ENCODE results near the gene ASB15.
A peak's percentile ranks its signal among the peaks of the same experiment; 100 is the strongest.
"Not testable (repeated sequence)": the region's sequence is repeated elsewhere in the genome, so short reads cannot be mapped to it uniquely, and the experiment has no call there.

The ASB15 gene

GRCh38 chr7:123601530-123601929 is at the start of gene ASB15:
ASB15 (plus strand) TSS chr7:123601821; CDS start chr7:123614503, 12,682 bp downstream.
- no peak for DNase-seq (ENCODE audit: low spot score)

- not testable (repeated sequence) for DNase-seq (ENCODE audit: low spot score)
These were observed 49.5 kb upstream of the ASB15 start for GRCh38 chr7:123552134-123552533.

GRCh38 chr7:123552641-123553040 is 49.0 kb upstream of the ASB15 start:
- DNase-seq (ENCODE audit: low spot score), result no peak

- no peak for DNase-seq (ENCODE audit: low spot score)
These were observed 48.5 kb upstream of the ASB15 start for GRCh38 chr7:123553159-123553558.

GRCh38 chr7:123555484-123555883 is 46.1 kb upstream of the ASB15 start:
- no peak for DNase-seq (ENCODE audit: low spot score)

- DNase-seq (ENCODE audit: low spot score), result no peak
These were observed 44.6 kb upstream of the ASB15 start for GRCh38 chr7:123557016-123557397.

GRCh38 chr7:123557398-123558288 is 44.0 kb upstream of the ASB15 start, which contains the start of gene NDUFA5:
NDUFA5 (minus strand) TSS chr7:123557818; CDS start chr7:123557795, 23 bp downstream.
- peak; percentile 92 for DNase-seq (ENCODE audit: low spot score)

GRCh38 chr7:123558289-123558874 is 43.2 kb upstream of the ASB15 start:
- no peak for DNase-seq (ENCODE audit: low spot score)

GRCh38 chr7:123562121-123562520 is 39.5 kb upstream of the ASB15 start:
- no peak for DNase-seq (ENCODE audit: low spot score)

GRCh38 chr7:123569352-123570010 is 32.1 kb upstream of the ASB15 start:
- no peak for DNase-seq (ENCODE audit: low spot score)

GRCh38 chr7:123570390-123571182 is 31.0 kb upstream of the ASB15 start:
- DNase-seq (ENCODE audit: low spot score), result no peak

GRCh38 chr7:123571187-123571586 is 30.4 kb upstream of the ASB15 start:
- no peak for DNase-seq (ENCODE audit: low spot score)

- no peak for DNase-seq (ENCODE audit: low spot score)
These were observed 29.9 kb upstream of the ASB15 start for GRCh38 chr7:123571684-123572083.

- no peak for DNase-seq (ENCODE audit: low spot score)
These were observed 28.3 kb upstream of the ASB15 start for GRCh38 chr7:123573341-123573740.

GRCh38 chr7:123573896-123574467 is 27.6 kb upstream of the ASB15 start:
- no peak for DNase-seq (ENCODE audit: low spot score)

- no peak for DNase-seq (ENCODE audit: low spot score)
These were observed 22.2 kb upstream of the ASB15 start for GRCh38 chr7:123579416-123579815.

GRCh38 chr7:123580406-123581161 is 21.0 kb upstream of the ASB15 start:
- DNase-seq (ENCODE audit: low spot score), result peak; percentile 59

GRCh38 chr7:123581162-123581459 is 20.5 kb upstream of the ASB15 start:
- DNase-seq (ENCODE audit: low spot score), result no peak

GRCh38 chr7:123583821-123584220 is 17.8 kb upstream of the ASB15 start:
- DNase-seq (ENCODE audit: low spot score), result no peak

GRCh38 chr7:123588376-123588775 is 13.2 kb upstream of the ASB15 start:
- DNase-seq (ENCODE audit: low spot score), result no peak

GRCh38 chr7:123594813-123595241 is 6.8 kb upstream of the ASB15 start:
- DNase-seq (ENCODE audit: low spot score), result no peak
